OCI-LY1 (cell line): ENCODE results near the gene RGS14.

Source experiments
- CTCF ChIP-seq: fragments of 200-600 bp; sonication (generic), shearing (Covaris generic); IDR thresholded peaks from 2 replicates; pipeline ENCODE4 v1.5.1; 2017; ENCODE audit warnings: mild to moderate bottlenecking, antibody characterized with exemption, low read length, moderate library complexity, mixed read lengths
- EZH2 ChIP-seq: fragments of 200-600 bp; sonication (generic), shearing (Covaris generic); IDR thresholded peaks from 2 replicates; pipeline ENCODE4 v1.8.0; 2017; ENCODE audit warnings: borderline replicate concordance, mixed run types, mild to moderate bottlenecking, antibody characterized with exemption, low read length, moderate library complexity, mixed read lengths

GRCh38 chr5:177354711-177355110 is 3.0 kb upstream of the RGS14 start:
- TF ChIP-seq CTCF: no peak
- TF ChIP-seq EZH2: no peak
